Measurements from ENCODE around the gene CFAP57.
"Not testable (repeated sequence)": the region's sequence is repeated elsewhere in the genome, so short reads cannot be mapped to it uniquely, and the experiment has no call there.

Gene CFAP57

GRCh38 chr1:43207229-43207853, 35.2 kb downstream of the CFAP57 start:
- peak overlapping the region; percentile 12; the same call in 1 of the 2 replicates for H3K4me3 ChIP-seq (ENCODE audit: low read length)
- no peaks in the 10 kb centered on the region for H3K36me3 ChIP-seq (ENCODE audit: insufficient read depth, low read depth, low read length)
- H3K4me1 ChIP-seq (ENCODE audit: insufficient read depth, low read length) = peaks cover 14% of the 10 kb centered on the region
- no peak overlapping the region for H3K27ac ChIP-seq (ENCODE audit: low read length)
- no peaks in the 10 kb centered on the region for H3K27me3 ChIP-seq (ENCODE audit: insufficient read depth, low read length)
- H3K9ac ChIP-seq (ENCODE audit: low read depth, low read length) = peak overlapping the region; percentile 36; the same call in 1 of the 2 replicates
- no peaks in the 10 kb centered on the region for H3K9me3 ChIP-seq (ENCODE audit: insufficient read depth, low read depth, low read length)

DNA sequence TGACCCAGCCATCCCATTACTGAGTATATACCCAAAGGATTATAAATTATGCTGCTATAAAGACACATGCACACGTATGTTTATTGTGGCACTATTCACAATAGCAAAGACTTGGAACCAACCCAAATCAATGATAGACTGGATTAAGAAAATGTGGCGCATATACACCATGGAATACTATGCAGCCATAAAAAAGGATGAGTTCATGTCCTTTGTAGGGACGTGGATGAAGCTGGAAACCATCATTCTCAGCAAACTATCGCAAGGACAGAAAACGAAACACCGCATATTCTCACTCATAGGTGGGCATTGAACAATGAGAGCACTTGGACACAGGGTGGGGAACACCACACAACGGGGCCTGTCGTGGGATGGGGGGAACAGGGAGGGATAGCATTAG, 36.1 kb downstream of the CFAP57 start:
- H3K4me1 ChIP-seq (ENCODE audit: insufficient read depth, low read length) = peaks cover 14% of the 10 kb centered on the region
- H3K27ac ChIP-seq (ENCODE audit: low read length); H3K36me3 ChIP-seq (ENCODE audit: insufficient read depth, low read depth, low read length); H3K9me3 ChIP-seq (ENCODE audit: insufficient read depth, low read depth, low read length); H3K4me3 ChIP-seq (ENCODE audit: low read length); H3K9ac ChIP-seq (ENCODE audit: low read depth, low read length); H3K27me3 ChIP-seq (ENCODE audit: insufficient read depth, low read length): not testable (repeated sequence)

DNA sequence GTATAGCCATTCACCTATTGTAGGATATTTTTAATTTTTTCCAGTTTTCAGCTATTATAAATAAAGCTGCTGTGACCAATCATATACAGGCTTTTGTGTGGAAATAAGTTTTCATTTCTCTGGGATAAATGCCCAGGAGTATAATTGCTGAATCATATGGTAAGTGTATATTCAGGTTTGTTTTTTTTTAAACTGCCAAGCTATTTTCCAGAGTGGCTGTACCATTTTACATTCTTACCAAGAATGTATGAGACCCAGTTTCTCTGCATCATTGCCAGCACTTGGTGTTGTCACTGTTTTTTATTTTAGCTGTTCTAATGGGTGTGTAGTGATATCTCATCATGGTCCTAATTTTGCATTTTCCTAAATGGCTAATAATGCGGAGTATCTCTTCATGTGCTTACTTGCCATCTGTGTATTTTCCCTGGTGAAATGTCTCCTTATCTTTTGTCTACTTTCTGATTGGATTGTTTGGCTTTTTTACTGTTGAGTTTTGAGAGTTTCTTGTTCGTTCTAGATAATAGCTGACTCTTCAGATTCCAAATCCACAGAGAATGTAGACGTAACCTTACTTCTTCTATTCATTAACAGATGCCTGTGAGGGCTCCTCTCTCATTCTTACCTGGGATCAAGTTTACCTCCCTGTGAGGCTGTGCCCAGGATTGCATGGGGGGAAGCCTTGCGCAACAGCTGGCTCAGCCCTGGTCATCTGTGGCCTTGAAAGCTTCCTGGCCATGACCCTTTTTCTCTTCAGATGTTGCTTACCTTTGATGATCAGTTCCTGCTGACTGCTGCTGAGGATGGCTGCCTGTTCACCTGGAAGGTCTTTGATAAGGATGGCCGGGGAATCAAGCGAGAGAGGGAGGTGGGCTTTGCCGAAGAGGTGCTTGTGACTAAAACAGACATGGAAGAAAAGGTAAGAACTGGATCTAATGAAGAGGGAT, 42.6 kb downstream of the CFAP57 start:
- no peaks in the 10 kb centered on the region for H3K27me3 ChIP-seq (ENCODE audit: insufficient read depth, low read length)
- H3K9ac ChIP-seq (ENCODE audit: low read depth, low read length) = no peak overlapping the region
- no peaks in the 10 kb centered on the region for H3K9me3 ChIP-seq (ENCODE audit: insufficient read depth, low read depth, low read length)
- H3K36me3 ChIP-seq (ENCODE audit: insufficient read depth, low read depth, low read length) = no peaks in the 10 kb centered on the region
- H3K4me3 ChIP-seq (ENCODE audit: low read length) = no peak overlapping the region
- H3K27ac ChIP-seq (ENCODE audit: low read length) = no peak overlapping the region
- no peaks in the 10 kb centered on the region for H3K4me1 ChIP-seq (ENCODE audit: insufficient read depth, low read length)

- H3K27ac ChIP-seq (ENCODE audit: low read length) = no peak overlapping the region
- no peaks in the 10 kb centered on the region for H3K4me1 ChIP-seq (ENCODE audit: insufficient read depth, low read length)
- no peak overlapping the region for H3K4me3 ChIP-seq (ENCODE audit: low read length)
- H3K27me3 ChIP-seq (ENCODE audit: insufficient read depth, low read length) = no peaks in the 10 kb centered on the region
- H3K9ac ChIP-seq (ENCODE audit: low read depth, low read length) = no peak overlapping the region
- no peaks in the 10 kb centered on the region for H3K9me3 ChIP-seq (ENCODE audit: insufficient read depth, low read depth, low read length)
- H3K36me3 ChIP-seq (ENCODE audit: insufficient read depth, low read depth, low read length) = no peaks in the 10 kb centered on the region
Measured at GRCh38 chr1:43217747-43218146, 45.6 kb downstream of the CFAP57 start.

- Histone ChIP-seq H3K27ac (ENCODE audit: low read length) (no peak overlapping the region), H3K36me3 (ENCODE audit: insufficient read depth, low read depth, low read length) (no peaks in the 10 kb centered on the region), H3K27me3 (ENCODE audit: insufficient read depth, low read length) (no peaks in the 10 kb centered on the region), H3K9ac (ENCODE audit: low read depth, low read length) (no peak overlapping the region), H3K4me1 (ENCODE audit: insufficient read depth, low read length) (no peaks in the 10 kb centered on the region), H3K4me3 (ENCODE audit: low read length) (no peak overlapping the region), H3K9me3 (ENCODE audit: insufficient read depth, low read depth, low read length) (no peaks in the 10 kb centered on the region)
Measured at GRCh38 chr1:43220905-43221778, 49.0 kb downstream of the CFAP57 start.

DNA sequence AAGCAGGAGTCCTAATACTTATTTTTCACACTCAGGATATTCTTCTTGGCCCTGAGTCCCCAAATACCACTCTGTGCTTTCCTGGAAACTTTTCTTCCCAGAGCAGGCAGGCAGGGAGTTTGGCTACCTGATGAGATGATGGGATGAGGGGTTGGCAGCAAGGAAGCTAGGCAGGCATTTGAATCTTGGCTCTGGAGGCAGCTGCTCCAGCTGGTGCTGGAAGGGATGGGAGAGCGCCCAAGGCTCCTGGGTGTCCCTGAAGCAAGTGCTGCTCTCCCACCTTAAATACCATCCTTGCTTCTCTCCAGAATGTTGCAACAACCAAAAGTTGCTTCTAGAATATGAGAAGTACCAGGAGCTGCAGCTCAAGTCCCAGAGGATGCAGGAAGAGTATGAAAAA, 49.7 kb downstream of the CFAP57 start:
- Histone ChIP-seq H3K27ac (ENCODE audit: low read length) (no peak overlapping the region), H3K36me3 (ENCODE audit: insufficient read depth, low read depth, low read length) (no peaks in the 10 kb centered on the region), H3K9ac (ENCODE audit: low read depth, low read length) (no peak overlapping the region), H3K4me3 (ENCODE audit: low read length) (no peak overlapping the region), H3K4me1 (ENCODE audit: insufficient read depth, low read length) (no peaks in the 10 kb centered on the region), H3K9me3 (ENCODE audit: insufficient read depth, low read depth, low read length) (no peaks in the 10 kb centered on the region), H3K27me3 (ENCODE audit: insufficient read depth, low read length) (no peaks in the 10 kb centered on the region)

- H3K36me3 ChIP-seq (ENCODE audit: insufficient read depth, low read depth, low read length) = no peaks in the 10 kb centered on the region
- H3K9me3 ChIP-seq (ENCODE audit: insufficient read depth, low read depth, low read length) = no peaks in the 10 kb centered on the region
- 0 out of 2 replicates have a peak, but pooled peaks cover 3% of the 10 kb centered on the region for H3K4me1 ChIP-seq (ENCODE audit: insufficient read depth, low read length)
- H3K27me3 ChIP-seq (ENCODE audit: insufficient read depth, low read length) = no peaks in the 10 kb centered on the region
- no peak overlapping the region for H3K4me3 ChIP-seq (ENCODE audit: low read length)
- H3K27ac ChIP-seq (ENCODE audit: low read length) = no peak overlapping the region
- no peak overlapping the region for H3K9ac ChIP-seq (ENCODE audit: low read depth, low read length)
Measured at GRCh38 chr1:43222879-43223278, 50.7 kb downstream of the CFAP57 start.

GRCh38 chr1:43225168-43225567, 53.0 kb downstream of the CFAP57 start:
- peaks cover 6% of the 10 kb centered on the region; the same call in 1 of the 2 replicates for H3K4me1 ChIP-seq (ENCODE audit: insufficient read depth, low read length)
- no peak overlapping the region for H3K4me3 ChIP-seq (ENCODE audit: low read length)
- no peak overlapping the region for H3K27ac ChIP-seq (ENCODE audit: low read length)
- no peaks in the 10 kb centered on the region for H3K36me3 ChIP-seq (ENCODE audit: insufficient read depth, low read depth, low read length)
- H3K9ac ChIP-seq (ENCODE audit: low read depth, low read length) = no peak overlapping the region
- H3K9me3 ChIP-seq (ENCODE audit: insufficient read depth, low read depth, low read length) = no peaks in the 10 kb centered on the region
- no peaks in the 10 kb centered on the region for H3K27me3 ChIP-seq (ENCODE audit: insufficient read depth, low read length)

GRCh38 chr1:43227143-43227764, 55.1 kb downstream of the CFAP57 start:
- no peak overlapping the region for H3K4me3 ChIP-seq (ENCODE audit: low read length)
- H3K36me3 ChIP-seq (ENCODE audit: insufficient read depth, low read depth, low read length) = no peaks in the 10 kb centered on the region
- no peaks in the 10 kb centered on the region for H3K9me3 ChIP-seq (ENCODE audit: insufficient read depth, low read depth, low read length)
- no peaks in the 10 kb centered on the region for H3K27me3 ChIP-seq (ENCODE audit: insufficient read depth, low read length)
- H3K9ac ChIP-seq (ENCODE audit: low read depth, low read length) = no peak overlapping the region
- peaks cover 10% of the 10 kb centered on the region; the same call in 1 of the 2 replicates for H3K4me1 ChIP-seq (ENCODE audit: insufficient read depth, low read length)
- H3K27ac ChIP-seq (ENCODE audit: low read length) = no peak overlapping the region

DNA sequence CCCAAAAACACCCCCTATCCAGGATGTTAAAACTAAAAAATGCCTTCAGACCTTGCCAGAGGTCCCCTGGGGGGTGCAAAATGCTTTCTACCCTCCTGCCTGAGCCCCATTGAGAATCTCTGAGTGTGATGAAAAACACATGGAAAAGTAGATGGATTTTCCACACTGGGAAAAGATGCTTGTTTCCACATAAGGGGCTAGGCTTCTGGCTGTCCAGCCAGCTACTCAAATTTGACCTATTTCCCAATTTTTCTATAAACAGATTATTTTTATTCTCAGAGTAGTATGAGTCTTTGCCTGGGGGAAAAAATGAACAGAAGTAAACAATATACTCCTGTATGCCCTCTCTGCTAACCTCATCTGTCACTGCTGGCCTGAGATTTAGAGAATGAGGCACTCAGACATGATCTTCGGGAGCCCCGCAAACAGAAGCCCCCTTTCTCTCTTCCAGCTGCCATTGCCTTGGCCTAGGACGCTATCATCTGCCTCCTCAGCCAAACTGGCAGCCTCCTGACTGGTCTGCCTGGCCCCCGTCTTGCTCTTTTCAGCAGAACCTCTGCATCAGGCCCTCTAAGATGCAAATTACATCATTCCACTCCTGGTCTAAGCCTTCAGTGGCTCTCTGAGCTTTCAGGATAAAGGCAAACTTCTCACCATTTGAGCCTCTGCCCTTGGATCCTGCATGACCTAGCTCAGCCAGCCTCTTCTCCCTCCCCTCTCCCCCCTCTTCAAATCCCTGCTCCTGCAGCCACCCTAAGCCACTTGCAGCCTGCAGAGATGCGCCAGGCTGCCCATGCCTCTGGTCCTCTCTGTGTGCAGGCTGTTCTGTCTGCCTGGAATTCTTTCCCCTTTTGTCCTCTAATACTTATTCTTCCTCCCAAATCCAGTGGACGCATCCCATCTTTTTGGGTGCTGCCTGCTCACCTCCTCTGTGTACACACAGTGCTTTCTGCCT, 58.0 kb downstream of the CFAP57 start:
- no peak overlapping the region for H3K27ac ChIP-seq (ENCODE audit: low read length)
- H3K9me3 ChIP-seq (ENCODE audit: insufficient read depth, low read depth, low read length) = no peaks in the 10 kb centered on the region
- H3K4me1 ChIP-seq (ENCODE audit: insufficient read depth, low read length) = peaks cover 10% of the 10 kb centered on the region; the same call in 1 of the 2 replicates
- peak overlapping the region; percentile 49; the same call in 1 of the 2 replicates for H3K9ac ChIP-seq (ENCODE audit: low read depth, low read length)
- H3K36me3 ChIP-seq (ENCODE audit: insufficient read depth, low read depth, low read length) = no peaks in the 10 kb centered on the region
- H3K27me3 ChIP-seq (ENCODE audit: insufficient read depth, low read length) = no peaks in the 10 kb centered on the region
- no peak overlapping the region for H3K4me3 ChIP-seq (ENCODE audit: low read length)

Data from iPS-20b (cell line).